COLO668 (cell line): Measurements from ENCODE around the gene IL18.
"Not testable (repeated sequence)": the region's sequence is repeated elsewhere in the genome, so short reads cannot be mapped to it uniquely, and the experiment has no call there.

Source experiments
- DNase-seq: peaks from one replicate; lab custom pipeline; 2025; ENCODE audit not compliant: unreplicated experiment; lab: John Stamatoyannopoulos, UW

IL18 gene

GRCh38 chr11:112121981-112122615 lies 41.8 kb downstream of the IL18 start:
- no peak for DNase-seq

- DNase-seq: no peak
These were observed 45.7 kb downstream of the IL18 start for GRCh38 chr11:112118176-112118575.

GRCh38 chr11:112115386-112115785 lies 48.5 kb downstream of the IL18 start:
- DNase-seq: no peak

GRCh38 chr11:112114460-112114859 lies 49.4 kb downstream of the IL18 start:
- no peak for DNase-seq

- no peak for DNase-seq
These were observed 50.1 kb downstream of the IL18 start for GRCh38 chr11:112113539-112114457.

- no peak for DNase-seq
These were observed 57.8 kb downstream of the IL18 start for GRCh38 chr11:112106070-112106469.

- DNase-seq: no peak
These were observed 60.4 kb downstream of the IL18 start for GRCh38 chr11:112103446-112103845.

- DNase-seq: no peak
These were observed 63.4 kb downstream of the IL18 start for GRCh38 chr11:112100462-112100861.

GRCh38 chr11:112097734-112098528 lies 66.0 kb downstream of the IL18 start:
- DNase-seq: no peak

- DNase-seq: no peak
These were observed 67.7 kb downstream of the IL18 start for GRCh38 chr11:112096194-112096593.

- DNase-seq: not testable (repeated sequence)
These were observed 68.6 kb downstream of the IL18 start for GRCh38 chr11:112095302-112095701.
